Measurements from ENCODE around the gene MTMR1.

Gene MTMR1

DNA sequence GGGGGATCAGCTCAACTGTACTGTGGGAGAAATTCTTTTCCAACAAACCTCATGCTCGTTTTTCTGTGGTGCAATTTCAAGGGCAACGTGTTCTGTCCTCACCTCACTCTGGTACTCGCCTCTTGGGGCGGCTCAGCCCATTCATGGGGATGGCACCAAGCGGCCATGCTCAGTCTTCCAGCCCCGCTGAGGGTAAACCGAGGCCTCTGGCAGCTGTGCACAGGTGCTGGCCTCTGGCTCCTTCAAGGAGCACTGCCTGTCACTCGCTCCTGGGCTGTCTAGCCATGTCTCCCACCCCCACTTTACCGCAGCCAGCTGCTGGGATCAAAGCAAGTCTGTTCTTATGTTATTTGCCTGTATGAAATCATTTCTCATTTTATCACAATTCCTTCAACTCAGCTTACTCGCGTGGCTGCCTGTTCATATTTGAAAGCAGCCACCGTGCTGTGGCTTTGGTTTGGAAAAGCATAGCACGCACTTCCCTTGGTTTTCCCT lies 70.2 kb downstream of the MTMR1 start:
- no peak for DNase-seq

DNA sequence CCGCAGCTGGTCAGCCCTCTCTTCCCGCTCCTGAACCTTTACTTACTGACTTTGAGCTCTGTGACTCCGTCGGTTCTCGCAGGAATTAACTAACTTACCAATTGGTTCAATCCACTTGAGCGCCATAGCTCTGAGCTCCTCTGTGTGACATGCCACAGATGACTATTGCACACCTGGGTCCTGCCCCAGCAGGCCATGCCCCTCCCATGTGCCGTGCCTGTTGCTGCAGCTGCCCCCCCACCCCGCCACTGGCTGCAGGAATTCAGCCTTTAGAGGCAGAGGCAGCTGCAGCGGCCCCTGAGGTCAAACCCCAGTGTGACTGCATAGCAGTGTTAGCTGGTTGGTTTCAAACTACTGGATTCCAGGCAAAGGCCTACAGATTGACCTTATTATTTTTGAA lies 70.6 kb downstream of the MTMR1 start:
- no peak for DNase-seq

DNA sequence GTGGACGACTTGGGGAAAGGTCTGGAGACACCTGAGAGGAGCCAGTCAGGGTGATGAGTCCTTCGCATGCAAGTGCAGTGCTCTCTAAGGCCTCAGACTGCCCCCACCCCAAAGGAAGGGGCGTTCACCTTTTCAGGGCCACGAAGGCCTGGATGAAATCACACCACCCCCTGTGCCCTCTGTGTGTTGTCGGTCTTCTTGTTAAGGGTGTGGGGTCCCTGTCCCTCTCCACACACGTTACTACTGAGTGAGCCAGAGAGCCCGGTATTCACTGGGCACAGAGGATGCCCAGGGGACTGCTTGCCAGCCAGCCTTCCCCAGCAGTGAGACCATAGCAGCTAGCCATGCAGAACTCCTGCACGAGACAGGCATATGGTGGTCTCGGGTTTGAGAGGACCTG lies 72.0 kb downstream of the MTMR1 start:
- DNase-seq: no peak

DNA sequence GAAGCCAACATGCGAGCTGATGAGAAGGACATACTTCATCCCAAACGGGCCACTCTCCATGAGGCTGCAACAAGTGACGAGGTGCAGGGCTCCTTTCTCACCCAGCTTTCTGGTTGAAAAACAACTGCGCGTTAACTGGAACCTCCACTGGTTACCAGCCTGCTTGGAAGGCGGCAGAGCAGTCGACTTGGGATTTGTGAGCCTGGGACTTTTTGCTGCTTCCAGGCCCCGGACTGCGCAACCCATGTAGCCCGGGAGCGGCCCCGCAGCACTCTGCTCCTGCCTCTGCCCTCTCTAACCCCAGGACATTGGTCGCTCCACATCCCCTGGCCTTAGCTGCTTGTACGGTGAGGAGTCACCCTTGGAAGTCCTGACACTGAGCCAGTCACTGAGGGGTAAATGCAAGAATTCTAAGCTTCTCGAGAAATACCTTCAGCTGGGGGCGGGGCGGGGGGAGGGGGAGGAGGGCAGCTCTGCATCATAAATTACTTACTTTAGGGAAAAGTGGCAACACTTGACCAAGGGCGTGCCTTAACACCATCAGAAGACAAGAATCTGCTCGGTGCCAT lies 72.7 kb downstream of the MTMR1 start:
- no peak for DNase-seq

DNA sequence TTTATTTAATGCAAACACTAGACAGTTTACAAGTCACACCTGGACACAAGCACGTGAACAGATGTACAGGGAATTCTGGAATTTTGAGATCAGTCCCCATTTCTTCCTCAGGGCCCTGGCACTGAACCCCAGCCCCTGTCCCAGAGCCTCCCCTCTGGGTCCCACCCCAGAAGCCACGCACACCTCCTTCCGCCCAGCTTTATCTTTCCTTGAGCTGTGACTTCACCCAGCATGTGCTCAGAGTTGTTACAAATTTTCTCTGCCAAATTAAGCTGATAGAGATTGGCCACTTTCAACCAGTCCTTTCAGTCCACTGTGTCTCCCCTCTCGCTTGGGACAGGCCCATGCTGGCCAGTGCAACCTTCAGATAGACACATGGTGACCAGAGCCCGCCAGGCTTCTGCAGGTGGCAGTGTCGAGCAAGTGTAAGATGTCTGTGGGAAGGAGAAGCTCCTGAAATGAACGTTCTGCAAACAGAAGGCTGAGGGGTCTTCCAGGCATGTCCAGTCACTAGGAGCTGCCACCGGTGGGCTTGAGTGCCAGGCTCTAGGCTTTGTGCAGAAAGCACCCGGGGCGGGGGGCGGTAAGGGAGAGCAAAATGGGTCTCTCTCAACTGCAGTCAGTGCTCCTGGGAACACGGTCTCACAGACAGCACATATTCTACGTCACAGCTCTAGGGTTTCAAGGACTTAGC lies 73.3 kb downstream of the MTMR1 start:
- no peak for DNase-seq

DNA sequence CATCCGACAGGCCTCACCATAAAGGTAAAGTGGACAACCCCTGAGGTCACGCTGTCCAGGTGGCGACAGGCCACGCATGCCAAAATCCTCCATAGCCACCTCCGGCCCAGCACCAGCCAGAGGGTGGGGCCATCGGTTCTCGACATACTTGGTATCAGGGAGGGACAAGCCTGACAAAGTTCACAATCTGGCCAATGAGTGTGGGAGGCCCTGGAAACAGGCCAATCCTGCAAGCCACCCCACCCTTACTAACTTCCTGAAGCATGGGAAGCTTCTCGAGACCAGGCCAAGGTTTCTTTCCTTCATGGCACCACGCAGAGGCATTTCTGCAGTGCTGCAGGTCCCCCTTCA lies 73.8 kb downstream of the MTMR1 start:
- no peak for DNase-seq

DNA sequence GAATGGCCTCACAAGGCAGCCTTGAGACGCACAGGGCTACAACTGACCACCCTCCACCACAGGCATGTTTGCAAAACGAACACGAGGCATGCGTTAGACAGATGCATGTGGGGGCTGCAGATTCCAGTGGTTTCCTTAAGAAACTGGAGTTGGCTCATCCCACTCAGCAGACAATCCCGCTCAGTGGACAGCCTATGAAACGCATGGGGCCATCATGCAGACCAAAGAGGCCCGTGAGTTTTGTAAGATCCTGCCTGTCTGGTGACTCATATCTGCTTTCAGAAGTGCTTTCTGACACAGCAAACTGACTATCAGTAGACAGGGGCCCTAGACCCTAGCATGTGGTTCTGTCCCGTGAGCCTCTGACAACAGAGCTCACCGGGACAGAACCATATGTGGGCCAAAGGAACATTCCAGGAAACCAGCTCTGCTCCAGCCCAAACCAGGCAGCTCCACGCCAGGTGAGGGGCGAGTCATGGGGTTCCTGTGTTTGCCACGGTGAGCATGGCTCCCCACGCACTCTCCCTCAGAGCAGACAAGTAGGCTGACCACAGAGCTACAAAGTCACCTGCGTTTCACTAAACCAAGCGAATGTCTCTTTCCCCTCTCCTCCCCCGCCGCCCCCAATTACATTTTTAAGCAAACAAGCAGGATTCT lies 74.4 kb downstream of the MTMR1 start:
- no peak for DNase-seq

DNA sequence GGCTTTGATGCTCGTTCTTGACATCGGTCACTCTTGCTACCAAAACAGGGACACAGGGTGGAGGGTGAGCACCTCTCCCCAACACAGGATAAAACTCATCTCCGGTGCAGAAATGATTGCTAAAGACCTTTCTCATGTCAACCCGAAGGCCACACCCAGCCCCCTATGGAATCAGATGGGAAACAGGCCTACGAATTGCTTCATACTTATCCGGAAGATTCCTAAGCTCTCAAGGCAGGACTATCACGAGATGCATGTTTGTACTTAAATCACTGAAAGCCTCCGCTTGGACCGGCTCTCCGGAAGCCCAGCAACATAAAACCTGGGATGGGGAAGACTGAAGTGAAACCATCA lies 74.9 kb downstream of the MTMR1 start:
- no peak for DNase-seq

DNA sequence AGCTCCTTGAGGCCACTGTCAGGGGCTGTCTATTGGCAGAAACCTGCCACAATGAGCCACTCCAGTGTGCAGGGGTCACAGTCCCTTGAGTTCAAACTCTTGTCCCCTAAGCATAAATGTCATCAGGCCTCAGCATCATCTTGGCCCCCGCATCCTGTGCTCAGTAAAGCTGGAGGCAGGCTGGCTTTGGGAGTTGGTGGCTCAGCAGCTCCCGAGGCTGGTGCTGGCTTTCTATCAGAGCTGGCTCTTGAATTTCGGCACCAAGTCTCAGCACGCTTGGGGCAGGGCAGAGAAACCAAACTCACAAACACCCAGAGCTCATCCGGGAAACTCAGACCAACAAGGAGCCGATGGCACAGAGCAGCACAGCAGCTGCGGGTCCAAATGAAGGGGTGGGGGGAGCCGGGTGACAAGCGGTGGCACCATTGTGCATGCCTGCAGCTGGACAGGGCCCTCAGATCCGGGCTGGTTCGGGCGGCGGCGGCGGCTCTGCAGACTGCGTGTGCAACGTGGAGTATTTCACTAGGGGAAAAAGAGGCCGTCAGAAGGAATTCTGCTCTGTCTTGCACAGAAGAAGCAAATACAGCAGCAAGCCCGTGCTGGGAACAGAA lies 75.5 kb downstream of the MTMR1 start:
- no peak for DNase-seq

DNA sequence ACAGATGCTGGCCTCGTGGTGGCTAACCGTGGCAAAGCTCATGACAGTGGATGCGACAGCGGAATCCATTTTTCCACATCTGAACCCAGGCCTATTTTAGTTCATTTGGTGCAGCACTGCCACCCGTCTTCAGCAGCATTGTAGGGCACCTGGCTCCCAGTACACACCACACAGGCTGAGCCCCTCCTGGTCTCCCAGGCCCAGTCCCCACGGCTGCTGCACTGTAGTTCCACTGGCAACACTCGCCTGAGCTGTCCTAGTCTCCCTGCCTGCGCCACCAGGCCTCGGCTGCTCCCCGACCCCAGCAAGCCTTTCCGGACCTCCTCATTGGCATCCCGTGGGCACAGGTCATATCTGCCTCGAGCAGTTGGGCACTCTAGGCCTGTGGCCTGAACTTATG lies 76.2 kb downstream of the MTMR1 start:
- DNase-seq: no peak

DNA sequence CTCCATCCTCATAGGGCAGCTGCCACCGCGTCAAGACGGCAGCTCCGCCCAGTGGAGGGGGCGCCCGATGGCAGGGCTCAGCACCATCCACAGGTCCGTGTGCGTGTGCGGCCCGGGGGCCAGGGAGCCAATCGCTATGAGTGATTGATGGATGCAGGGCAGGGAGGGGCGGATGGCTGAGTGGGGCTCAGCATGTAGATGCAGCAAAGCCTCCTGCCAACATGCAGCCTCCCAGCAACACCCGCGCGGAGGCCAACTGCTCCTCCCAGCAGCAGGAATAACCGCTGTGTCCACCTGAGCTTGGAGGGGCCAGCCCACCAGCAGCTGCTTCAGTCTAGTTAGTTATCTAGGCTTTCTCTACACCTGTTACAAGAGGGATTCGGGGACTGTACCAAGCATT lies 77.4 kb downstream of the MTMR1 start:
- DNase-seq: no peak

DNA sequence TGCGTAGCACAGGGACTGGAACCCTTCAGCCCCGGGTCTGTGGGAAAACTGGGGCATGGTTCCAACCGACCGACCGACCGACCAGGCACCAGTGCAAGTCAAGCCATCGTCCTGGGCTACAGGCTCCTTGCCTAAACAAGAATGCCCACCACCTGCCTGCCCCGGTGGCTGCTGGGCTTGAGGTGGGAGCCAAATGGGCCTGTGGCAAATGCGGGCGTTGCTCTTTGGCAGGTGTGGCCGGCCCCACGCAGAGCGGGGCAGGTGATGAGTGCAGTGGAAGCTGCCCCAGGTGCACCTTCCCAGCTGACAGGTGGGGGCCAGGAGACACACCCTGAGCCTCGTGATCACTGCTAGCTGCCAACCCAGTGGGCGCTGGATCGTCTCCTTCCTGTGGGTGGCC lies 77.9 kb downstream of the MTMR1 start:
- no peak for DNase-seq

DNA sequence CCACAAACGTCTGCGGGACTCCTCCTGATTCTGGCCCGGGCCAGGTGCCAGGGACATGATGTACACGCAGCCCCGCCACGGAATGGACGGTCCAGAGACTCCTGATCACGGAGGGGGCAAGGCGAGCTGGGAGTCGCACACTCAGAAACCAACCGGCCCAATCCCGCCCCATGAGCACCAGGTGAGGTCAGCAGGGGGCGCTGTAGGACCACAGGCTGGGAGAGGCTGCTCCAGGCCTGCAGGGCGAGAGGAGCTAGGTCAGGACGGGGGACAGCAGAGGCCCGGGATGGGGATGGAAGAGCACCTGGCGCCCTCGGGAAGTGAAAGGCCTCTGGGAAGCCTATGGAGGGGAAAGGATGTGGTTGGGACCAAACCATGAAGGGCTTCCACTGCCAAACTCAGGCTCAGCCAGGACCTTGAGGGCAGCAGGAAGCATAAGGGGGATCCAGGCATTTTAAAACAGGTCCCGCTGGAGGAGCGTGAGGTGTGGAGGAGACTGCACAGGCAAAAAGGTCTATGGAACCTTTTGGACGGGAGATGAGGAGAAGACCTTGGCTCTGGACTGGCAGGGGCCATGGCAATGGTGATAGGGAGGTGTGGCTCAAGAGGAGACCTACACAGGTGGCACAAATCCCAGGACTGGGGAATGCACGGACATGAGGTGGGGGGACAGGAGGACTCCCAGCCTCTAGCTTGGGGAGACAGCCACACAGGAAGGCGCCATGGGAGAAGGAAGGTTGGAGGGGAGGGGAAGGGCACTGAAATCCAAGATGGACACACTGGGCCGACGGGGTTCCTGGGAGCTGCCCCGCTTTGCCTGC lies 79.2 kb downstream of the MTMR1 start:
- peak; percentile 52 for DNase-seq

DNA sequence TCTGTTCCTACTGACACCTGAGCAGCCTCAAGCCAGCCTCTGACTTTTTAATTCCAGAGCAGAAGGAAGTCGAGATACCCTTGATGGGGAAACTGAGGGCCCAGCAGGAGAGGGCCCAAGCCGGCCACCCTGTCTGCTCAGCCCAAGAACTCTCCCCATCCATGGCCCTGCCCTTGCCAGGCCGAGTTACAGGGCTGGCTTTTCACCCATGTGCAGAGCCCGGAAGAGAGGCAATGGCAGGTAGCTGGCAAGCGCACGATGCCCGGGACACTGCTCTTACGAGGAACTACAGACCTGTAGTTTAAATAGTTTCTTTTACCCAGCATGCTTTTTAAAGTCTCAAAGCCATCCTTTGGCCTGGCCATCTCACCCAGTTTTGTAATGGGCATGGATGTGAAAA lies 79.9 kb downstream of the MTMR1 start:
- DNase-seq: no peak

DNA sequence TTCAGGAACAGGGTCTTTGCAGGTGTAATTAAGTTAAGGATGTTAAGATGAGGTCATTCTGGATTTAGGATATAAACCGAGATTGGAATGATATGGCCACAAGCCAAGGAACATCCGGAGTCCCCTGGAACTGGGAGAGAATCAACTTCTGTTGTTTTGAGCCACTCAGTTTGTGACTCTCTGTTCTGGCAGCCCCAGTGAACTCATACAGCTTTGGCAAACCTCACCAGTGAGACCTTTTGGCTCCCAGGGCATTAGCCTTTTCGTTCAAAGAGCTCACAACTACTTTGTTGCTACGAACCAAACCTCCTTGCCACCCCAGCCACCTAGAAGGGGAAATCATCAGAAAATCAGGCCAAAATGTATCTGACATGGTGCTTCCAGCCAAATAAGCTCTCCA lies 80.4 kb downstream of the MTMR1 start:
- DNase-seq: no peak

DNA sequence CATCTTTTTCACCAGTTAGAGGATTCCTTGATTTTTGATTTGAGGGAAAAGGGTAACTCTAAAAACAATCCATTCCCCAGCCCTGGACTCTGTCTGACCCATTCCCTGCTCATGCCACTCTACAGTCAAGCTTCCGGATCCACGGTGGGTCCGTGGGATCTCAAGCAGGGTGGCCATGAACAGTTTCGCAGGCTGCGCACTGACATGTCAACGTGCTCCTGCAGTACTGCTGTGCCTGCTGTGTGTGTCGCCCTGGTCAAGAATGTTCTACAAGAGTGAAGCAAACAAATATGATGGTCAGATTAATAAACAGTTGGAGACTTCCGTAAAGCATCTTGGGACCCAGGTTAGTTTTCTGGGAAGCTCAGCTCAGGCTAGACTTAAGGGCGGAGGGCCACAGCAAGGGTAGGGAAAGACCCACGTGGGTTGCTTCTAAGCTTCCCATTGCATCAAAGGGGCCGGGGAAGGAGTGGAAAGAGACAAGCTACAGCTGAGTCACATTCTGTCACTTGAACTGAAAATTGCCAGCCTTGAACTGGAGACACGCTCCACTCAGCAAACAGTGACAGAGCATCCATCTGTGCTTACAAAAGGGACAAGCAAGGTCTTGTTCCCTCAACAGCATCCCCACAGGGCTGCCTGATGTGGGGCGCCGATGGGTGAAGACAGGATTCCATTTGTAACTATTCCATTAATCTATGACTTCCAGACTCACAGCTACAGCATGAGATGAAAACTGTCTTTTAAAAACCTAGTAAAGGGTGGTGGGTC lies 81.8 kb downstream of the MTMR1 start:
- DNase-seq: no peak

DNA sequence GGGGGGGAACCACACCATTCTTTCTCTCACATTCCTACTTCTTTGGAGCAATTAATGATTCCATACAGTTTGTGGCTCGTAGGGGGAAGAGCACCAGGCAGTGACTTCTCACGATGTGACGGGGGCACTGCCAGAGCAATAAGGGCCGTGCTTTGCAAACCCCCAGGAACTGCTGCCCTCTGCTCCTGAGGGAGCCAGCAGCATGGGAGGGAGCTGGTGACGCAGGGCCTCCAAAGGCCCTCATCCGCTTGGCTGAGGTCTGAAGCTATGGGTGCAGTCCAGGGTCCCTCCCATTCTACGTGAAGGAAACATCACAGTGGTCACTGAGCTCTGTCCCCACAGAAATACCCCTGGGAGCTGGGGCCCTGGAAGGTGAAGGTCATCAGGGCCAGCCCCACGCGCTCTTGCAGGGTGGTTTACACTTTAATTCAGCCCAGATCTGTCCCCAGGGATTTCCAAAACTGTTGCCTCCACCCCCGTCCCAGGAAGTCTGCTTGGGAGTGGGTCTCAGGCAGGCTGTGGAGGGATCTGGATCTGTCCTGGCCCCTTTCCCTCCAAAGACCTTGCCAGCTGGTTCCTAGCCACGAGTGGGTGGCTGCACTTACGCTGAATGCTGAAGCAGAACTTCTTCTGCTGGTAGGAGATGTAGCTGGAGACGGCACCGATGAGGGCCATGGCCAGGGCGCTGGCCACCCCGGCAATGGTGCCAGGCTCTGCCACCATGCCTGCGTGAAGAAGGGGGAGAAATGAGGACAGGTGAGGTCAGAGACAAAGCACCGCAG lies 82.6 kb downstream of the MTMR1 start:
- no peak for DNase-seq

DNA sequence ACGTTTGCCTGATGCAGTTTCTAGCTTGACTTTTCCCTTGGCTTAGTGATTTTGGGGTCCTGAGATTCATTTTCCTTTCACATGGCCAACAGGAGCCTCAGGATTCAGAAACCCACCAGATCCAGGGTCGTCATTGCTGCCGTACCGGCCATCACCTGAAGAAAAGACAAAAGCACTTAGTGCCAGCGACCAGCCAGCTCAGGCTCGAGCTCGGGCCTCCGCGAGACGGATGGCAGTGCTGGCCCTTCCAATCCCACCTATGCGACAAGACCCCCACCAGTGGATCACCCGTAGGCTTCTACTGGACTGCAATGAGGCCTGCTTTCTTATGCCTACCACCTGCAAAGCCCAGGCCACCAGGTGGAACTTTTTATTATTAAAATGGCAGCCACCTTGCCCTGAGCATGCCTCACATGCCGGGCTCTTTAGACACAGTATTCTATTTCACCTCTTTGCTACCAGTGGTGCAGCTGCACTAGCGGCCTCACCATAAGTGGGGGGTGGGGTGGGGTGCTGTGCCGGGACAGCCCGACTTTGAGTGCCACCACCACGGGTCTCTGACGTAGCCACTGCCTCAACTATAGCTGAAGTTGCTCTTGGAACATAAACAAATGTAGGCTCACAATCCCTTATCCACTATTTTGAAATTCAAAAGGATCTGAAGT lies 84.3 kb downstream of the MTMR1 start:
- DNase-seq: no peak

DNA sequence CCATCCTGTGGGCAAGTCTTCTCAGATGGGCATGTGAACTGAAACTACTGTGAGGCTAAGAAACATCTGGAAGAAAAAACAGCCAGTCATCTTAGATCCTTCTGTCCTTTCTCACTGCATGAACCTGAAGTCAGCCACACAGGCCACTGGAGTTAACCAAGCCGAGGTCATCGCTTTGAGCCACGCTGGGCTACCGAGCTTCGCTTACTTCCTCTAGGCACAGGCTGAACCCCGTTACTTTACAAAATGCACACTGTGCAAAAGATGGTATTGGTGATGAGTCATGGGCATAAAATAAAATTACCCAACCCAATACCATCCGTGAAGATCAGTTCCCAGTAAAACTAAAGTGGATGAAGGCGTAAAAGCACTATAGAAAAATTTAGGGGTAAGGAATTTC lies 86.2 kb downstream of the MTMR1 start:
- no peak for DNase-seq

DNA sequence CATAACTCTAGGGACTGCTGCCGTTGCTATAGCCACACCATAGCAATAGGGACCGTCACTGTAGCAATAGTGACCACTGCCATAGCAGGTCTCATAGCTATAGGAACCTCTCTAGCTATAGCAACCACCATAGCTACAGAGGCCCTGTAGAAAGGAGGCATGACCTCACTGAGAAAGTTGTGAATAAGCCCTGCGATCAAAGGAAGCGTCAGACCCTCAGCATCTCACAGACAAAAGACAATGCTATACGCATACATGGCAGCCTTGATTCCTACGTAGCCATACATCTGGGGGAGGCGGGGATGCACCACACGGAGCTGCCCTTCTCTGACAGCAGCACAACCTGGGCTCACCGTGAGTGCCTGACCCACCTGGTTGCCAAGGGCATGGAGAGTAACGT lies 88.5 kb downstream of the MTMR1 start:
- no peak for DNase-seq

DNA sequence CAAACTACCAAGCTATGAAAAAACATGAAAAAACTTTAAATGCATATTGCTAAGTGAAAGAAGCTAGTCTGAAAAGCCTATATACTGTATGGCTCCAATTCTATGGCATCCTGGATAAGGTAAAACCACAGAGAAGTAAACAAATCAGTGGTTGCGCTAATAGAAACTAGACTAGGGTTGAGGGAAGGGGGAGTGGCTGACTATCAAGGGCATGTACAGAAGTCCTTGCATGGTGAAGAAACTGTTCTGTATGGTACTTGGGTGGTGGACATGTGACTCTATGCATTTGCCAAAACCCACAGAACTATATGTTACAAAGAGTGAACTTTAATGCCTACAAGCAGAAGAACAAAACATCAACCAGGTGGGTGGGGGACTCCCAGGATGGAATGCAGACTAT lies 96.8 kb downstream of the MTMR1 start:
- no peak for DNase-seq
